Lower lobe of right lung (tissue), 2 donors: ENCODE results near the gene EVI5L. TPM values are rescaled to one million over a fixed set of nuclear protein-coding genes. Genes with fewer than 3 reads are reported as not detected.

ENCODE experiments used
- ATAC-seq, 2 donors: fragments of 200-7000 bp; cut with Tn5 transposase; one replicate each; pipeline ENCODE4 v1.9.1; 2020 to 2022; ENCODE audit warnings: mild to moderate bottlenecking in 2 of 2, moderate library complexity in 2 of 2
- DNase-seq: peaks from one replicate; pipeline ENCODE4 v3.0.0-alpha.2; 2020
- H3K27ac ChIP-seq: fragments of 200-600 bp; one replicate; pipeline ENCODE4 v1.8.0; 2022
- H3K27me3 ChIP-seq: fragments of 200-600 bp; one replicate; pipeline ENCODE4 v1.8.0; 2022; ENCODE audit warnings: low read depth
- H3K36me3 ChIP-seq: fragments of 200-600 bp; one replicate; pipeline ENCODE4 v1.8.0; 2022; ENCODE audit warnings: mild to moderate bottlenecking
- H3K4me1 ChIP-seq: fragments of 200-600 bp; one replicate; pipeline ENCODE4 v1.8.0; 2022
- H3K4me3 ChIP-seq: fragments of 200-600 bp; one replicate; pipeline ENCODE4 v1.8.0; 2022; ENCODE audit warnings: mild to moderate bottlenecking
- H3K9me3 ChIP-seq: fragments of 200-600 bp; one replicate; pipeline ENCODE4 v1.8.0; 2022
- intact Hi-C: fragments of 100-400 bp; cut with DNase I; formaldehyde crosslinking; loops from one replicate; pipeline ENCODE4 v1.11.0; 2022
- total RNA-seq: library from RNA; stranded (reverse); fragmentation: NEBNext Ultra II Directional; extraction: Animal tissue kit (Norgen Biotek cat#: 25700); gene quantifications from one replicate; pipeline ENCODE4 v1.2.1, GENCODE V29; 2021
- TF ChIP-seq, protein P1 (sequence below): fragments of 200-600 bp; IDR thresholded peaks from one replicate; pipeline ENCODE4 v1.8.0; 2022; ENCODE audit warnings: antibody characterized with exemption, mild to moderate bottlenecking
- donor health status: DM: no; HTN: yes; CAD: no; lungs with severe emphysema.

The EVI5L gene
- total RNA-seq, 1 donor from 2014 or later = 11.7 TPM

DNA sequence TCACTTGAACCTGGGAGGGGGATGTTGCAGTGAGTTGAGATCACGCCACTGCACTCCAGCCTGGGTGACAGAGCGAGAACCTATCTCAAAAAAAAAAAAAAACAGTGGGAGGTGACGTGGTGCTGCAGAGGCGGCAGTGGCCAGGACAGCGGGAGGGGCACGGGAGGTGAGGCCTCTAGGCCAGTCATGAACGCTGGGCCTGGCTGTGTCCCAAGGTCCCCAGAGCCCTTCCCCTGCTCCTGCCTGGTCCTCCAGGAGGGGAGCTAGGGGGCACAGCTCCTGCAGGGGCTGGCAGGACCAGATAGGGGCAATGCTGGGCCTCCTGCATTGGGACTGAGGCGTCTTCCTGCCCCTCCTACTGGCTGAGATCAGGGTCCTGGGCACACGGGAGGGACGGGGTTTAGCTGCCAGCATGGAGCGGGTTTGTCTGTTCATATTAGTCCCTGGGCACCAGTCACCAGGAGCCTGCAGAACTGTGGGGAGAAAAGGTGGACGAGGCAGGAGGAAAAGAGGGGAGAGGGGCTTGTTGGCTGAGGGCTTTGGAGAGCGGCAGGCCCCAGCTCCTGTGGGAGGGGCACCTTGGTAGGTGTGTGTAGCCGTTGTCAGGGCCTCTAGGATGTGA is 78.2 kb downstream of the EVI5L start:
- Histone ChIP-seq H3K9me3 (no peaks in the 10 kb centered on the region), H3K4me3 (no peak overlapping the region), H3K4me1 (peaks cover 31% of the 10 kb centered on the region), H3K36me3 (peaks cover 52% of the 10 kb centered on the region), H3K27me3 (no peaks in the 10 kb centered on the region), H3K27ac (no peak overlapping the region)
- DNase-seq (no peak), ATAC-seq (no peak)
- intact Hi-C loops = no loop called here
- TF ChIP-seq, protein P1, sequence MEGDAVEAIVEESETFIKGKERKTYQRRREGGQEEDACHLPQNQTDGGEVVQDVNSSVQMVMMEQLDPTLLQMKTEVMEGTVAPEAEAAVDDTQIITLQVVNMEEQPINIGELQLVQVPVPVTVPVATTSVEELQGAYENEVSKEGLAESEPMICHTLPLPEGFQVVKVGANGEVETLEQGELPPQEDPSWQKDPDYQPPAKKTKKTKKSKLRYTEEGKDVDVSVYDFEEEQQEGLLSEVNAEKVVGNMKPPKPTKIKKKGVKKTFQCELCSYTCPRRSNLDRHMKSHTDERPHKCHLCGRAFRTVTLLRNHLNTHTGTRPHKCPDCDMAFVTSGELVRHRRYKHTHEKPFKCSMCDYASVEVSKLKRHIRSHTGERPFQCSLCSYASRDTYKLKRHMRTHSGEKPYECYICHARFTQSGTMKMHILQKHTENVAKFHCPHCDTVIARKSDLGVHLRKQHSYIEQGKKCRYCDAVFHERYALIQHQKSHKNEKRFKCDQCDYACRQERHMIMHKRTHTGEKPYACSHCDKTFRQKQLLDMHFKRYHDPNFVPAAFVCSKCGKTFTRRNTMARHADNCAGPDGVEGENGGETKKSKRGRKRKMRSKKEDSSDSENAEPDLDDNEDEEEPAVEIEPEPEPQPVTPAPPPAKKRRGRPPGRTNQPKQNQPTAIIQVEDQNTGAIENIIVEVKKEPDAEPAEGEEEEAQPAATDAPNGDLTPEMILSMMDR = no peak

DNA sequence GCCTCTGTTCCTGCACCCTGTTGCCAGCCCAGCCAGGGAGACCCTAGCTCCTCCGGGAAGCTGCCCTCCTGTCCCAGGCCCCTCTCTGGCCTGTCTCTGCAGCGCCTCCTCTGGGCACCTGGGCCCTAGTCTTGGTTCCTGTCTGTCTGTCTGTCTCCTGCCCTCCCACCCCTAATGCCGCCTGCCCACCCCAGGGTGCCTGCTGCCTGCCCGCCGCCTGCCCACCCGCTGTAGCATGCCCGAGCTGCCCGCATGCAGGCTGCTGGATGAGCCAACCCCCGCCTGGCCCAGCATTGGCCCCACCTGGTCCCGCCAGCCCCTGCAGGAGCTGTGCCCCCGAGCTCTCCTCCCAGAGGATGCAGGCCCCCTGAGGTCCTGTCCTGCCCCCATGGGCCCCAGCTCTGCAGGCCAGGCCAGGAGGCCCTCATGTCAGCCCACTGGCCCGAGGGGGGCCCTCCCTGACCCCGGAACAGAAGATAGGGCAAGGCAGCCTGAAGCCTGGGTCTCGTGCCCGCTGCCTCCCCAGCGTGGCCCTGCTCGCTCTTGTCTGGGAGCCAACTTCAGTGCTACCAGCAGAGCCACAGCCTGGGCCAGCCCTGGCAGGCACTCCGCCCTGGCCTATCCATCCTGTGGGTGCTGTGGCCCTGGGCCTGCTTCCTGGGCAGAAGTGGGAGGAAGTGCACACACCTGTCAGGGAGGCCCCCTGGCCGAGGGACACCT is 78.9 kb downstream of the EVI5L start:
- ATAC-seq = no peak

DNA sequence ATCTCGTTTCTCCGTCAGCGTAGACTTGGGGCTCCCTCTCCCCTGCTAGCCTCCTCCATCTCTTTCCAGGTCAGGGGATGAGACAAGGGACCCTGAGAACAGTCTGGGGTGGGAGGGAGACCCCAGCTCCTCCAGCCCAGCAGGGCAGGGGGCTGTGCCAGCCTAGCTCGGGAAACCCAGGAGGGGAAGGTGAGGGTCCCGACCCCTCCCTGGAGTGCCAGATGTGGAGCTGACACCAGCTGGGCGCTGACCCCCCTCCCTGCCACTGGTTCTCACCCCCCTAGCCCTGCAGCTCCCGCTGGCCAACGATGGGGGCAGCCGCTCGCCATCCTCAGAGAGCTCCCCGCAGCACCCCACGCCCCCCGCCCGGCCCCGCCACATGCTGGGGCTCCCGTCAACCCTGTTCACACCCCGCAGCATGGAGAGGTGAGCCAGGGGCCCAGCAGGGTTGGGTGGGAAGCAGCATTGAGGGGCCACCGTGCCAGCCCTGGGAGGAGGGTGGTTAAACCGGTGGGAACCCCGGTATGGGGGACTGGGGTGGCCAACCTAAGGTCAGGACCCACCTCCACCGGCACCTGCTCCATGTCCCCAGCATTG is 79.6 kb downstream of the EVI5L start:
- Histone ChIP-seq H3K4me3 (no peak overlapping the region), H3K4me1 (peaks cover 28% of the 10 kb centered on the region), H3K27ac (no peak overlapping the region), H3K9me3 (no peaks in the 10 kb centered on the region), H3K36me3 (peaks cover 52% of the 10 kb centered on the region), H3K27me3 (peaks cover 3% of the 10 kb centered on the region)
- TF ChIP-seq, protein P1 = no peak
- ATAC-seq (no peak), DNase-seq (peak; percentile 40)
- intact Hi-C loops = no loop called here

More for the DNA sequence above, 78.9 kb downstream of the EVI5L start:
- H3K27ac ChIP-seq = no peak overlapping the region
- TF ChIP-seq, protein P1 = no peak
- no peak overlapping the region for H3K4me3 ChIP-seq
- no peak for DNase-seq
- H3K27me3 ChIP-seq = no peaks in the 10 kb centered on the region
- H3K9me3 ChIP-seq = no peaks in the 10 kb centered on the region
- peaks cover 52% of the 10 kb centered on the region for H3K36me3 ChIP-seq
- intact Hi-C loops = no loop called here
- H3K4me1 ChIP-seq = peaks cover 31% of the 10 kb centered on the region

DNA sequence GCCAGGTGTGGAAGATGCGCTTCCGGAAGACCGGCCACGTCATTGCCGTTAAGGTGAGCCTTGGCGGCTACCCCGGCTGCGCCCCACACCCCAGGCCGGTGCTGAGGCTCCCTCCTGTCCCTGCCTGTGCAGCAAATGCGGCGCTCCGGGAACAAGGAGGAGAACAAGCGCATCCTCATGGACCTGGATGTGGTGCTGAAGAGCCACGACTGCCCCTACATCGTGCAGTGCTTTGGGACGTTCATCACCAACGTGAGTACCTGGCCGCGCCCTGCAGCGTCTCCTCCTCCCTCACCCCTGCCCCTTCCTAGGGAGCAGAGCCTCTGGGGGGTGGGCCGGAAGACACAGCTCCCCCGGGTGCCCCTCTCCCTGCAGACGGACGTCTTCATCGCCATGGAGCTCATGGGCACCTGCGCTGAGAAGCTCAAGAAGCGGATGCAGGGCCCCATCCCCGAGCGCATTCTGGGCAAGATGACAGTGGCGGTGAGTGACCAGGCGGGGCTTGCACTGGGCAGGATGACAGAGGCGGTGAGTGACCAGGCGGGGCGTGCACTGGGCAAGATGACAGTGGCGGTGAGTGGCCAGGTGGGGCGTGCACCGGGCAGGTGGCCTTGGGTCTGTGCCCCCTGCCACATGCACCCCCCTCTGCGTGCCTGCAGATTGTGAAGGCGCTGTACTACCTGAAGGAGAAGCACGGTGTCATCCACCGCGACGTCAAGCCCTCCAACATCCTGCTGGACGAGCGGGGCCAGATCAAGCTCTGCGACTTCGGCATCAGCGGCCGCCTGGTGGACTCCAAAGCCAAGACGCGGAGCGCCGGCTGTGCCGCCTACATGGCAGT is 80.5 kb downstream of the EVI5L start:
- H3K36me3 ChIP-seq = peaks cover 52% of the 10 kb centered on the region
- DNase-seq (peak; percentile 46), ATAC-seq (no peak)
- TF ChIP-seq, protein P1 = no peak
- no peaks in the 10 kb centered on the region for H3K9me3 ChIP-seq
- H3K4me1 ChIP-seq = peaks cover 21% of the 10 kb centered on the region
- intact Hi-C loops = no loop called here
- H3K27ac ChIP-seq = no peak overlapping the region
- H3K4me3 ChIP-seq = no peak overlapping the region
- peaks cover 12% of the 10 kb centered on the region for H3K27me3 ChIP-seq

DNA sequence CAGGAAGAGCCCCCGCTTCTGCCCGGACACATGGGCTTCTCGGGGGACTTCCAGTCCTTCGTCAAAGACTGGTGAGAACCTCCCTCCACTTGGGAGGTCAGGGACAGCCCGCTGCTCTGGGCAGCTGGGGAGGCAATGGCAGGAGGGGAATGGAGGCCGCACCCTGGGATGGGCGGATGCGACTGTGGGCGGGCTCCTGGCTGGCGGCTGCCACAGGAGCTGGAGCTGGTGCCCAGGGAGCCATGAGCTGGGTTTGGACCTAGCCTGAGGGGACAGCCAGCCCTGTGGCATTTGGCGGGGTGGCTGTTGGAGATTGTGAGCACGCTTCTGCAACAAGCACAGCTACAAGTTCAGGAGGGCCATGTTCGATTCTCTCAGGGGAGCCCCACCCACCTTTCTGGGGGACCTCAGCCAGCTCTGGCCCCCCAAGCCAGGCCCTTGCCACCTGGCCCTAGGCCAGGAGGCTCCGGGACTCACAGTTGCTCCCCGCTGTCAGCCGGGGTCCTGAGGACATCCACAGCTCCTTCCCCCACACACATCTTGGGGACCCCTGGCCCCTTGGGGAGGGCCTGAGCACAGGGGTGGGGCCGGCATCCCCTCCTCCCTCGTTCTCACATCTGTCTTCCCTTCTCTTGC is 81.6 kb downstream of the EVI5L start:
- Histone ChIP-seq H3K27me3 (peaks cover 23% of the 10 kb centered on the region), H3K27ac (no peak overlapping the region)
- intact Hi-C loops = no loop called here

More for the DNA sequence above, 81.6 kb downstream of the EVI5L start:
- TF ChIP-seq, protein P1 = no peak
- H3K36me3 ChIP-seq = peaks cover 43% of the 10 kb centered on the region
- H3K4me3 ChIP-seq = no peak overlapping the region
- peaks cover 21% of the 10 kb centered on the region for H3K4me1 ChIP-seq
- DNase-seq = peak; percentile 44
- H3K9me3 ChIP-seq = no peaks in the 10 kb centered on the region
- no peak for ATAC-seq
